Hematopoietic multipotent progenitor cell treated with erythropoietin and hydrocortisone succinate and interleukin-3 and kit ligand, for 4 days (in vitro differentiated cells): ENCODE data around the gene SIL1.
"Not testable (repeated sequence)": the region's sequence is repeated elsewhere in the genome, so short reads cannot be mapped to it uniquely, and the experiment has no call there.

ENCODE experiments used
- DNase-seq: peaks from one replicate; pipeline ENCODE4 v3.0.0-alpha.2; 2015

The SIL1 gene

GRCh38 chr5:138935466-138935865 is 262.7 kb downstream of the SIL1 start:
- DNase-seq = no peak

GRCh38 chr5:138934971-138935370 is 263.2 kb downstream of the SIL1 start:
- no peak for DNase-seq

- DNase-seq = no peak
Observed at GRCh38 chr5:138933522-138934290, 264.5 kb downstream of the SIL1 start.

GRCh38 chr5:138932171-138932810 is 265.9 kb downstream of the SIL1 start:
- no peak for DNase-seq

- no peak for DNase-seq
Observed at GRCh38 chr5:138930371-138931097, 267.6 kb downstream of the SIL1 start.

- DNase-seq = no peak
Observed at GRCh38 chr5:138929571-138929955, 268.6 kb downstream of the SIL1 start.

- peak; percentile 87 for DNase-seq
Observed at GRCh38 chr5:138927979-138928378, 270.2 kb downstream of the SIL1 start.

- no peak for DNase-seq
Observed at GRCh38 chr5:138927544-138927943, 270.6 kb downstream of the SIL1 start.

GRCh38 chr5:138926688-138927448 is 271.3 kb downstream of the SIL1 start:
- DNase-seq = no peak

GRCh38 chr5:138926257-138926656 is 271.9 kb downstream of the SIL1 start:
- no peak for DNase-seq

GRCh38 chr5:138925090-138925635 is 273.0 kb downstream of the SIL1 start:
- no peak for DNase-seq

- no peak for DNase-seq
Observed at GRCh38 chr5:138922494-138922893, 275.7 kb downstream of the SIL1 start.

- DNase-seq = not testable (repeated sequence)
Observed at GRCh38 chr5:138921362-138921761, 276.8 kb downstream of the SIL1 start.

- DNase-seq = no peak
Observed at GRCh38 chr5:138920181-138920580, 278.0 kb downstream of the SIL1 start.

- DNase-seq = no peak
Observed at GRCh38 chr5:138918686-138919085, 279.5 kb downstream of the SIL1 start.

GRCh38 chr5:138914338-138914737 is 283.8 kb downstream of the SIL1 start:
- no peak for DNase-seq

GRCh38 chr5:138913773-138914172 is 284.4 kb downstream of the SIL1 start:
- no peak for DNase-seq

GRCh38 chr5:138912093-138912492 is 286.1 kb downstream of the SIL1 start:
- DNase-seq = no peak

GRCh38 chr5:138911441-138911840 is 286.7 kb downstream of the SIL1 start:
- DNase-seq = no peak

GRCh38 chr5:138910546-138911185 is 287.5 kb downstream of the SIL1 start:
- no peak for DNase-seq

- DNase-seq = no peak
Observed at GRCh38 chr5:138909734-138910133, 288.4 kb downstream of the SIL1 start.

GRCh38 chr5:138905541-138905940 is 292.6 kb downstream of the SIL1 start:
- DNase-seq = no peak
